Activated T-helper 1 cell treated with anti-CD3 and anti-CD28 coated beads, Interleukin-2, amount 50 U/mL, for 16 hours (primary cell): ENCODE results near the gene GRM4.

Source experiments
- DNase-seq, 2 donors: peaks; one replicate each; pipeline ENCODE4 v3.0.0-alpha.2; 2020; ENCODE audit warnings: low read depth in 1 of 2, low spot score in 1 of 2

The GRM4 gene

DNA sequence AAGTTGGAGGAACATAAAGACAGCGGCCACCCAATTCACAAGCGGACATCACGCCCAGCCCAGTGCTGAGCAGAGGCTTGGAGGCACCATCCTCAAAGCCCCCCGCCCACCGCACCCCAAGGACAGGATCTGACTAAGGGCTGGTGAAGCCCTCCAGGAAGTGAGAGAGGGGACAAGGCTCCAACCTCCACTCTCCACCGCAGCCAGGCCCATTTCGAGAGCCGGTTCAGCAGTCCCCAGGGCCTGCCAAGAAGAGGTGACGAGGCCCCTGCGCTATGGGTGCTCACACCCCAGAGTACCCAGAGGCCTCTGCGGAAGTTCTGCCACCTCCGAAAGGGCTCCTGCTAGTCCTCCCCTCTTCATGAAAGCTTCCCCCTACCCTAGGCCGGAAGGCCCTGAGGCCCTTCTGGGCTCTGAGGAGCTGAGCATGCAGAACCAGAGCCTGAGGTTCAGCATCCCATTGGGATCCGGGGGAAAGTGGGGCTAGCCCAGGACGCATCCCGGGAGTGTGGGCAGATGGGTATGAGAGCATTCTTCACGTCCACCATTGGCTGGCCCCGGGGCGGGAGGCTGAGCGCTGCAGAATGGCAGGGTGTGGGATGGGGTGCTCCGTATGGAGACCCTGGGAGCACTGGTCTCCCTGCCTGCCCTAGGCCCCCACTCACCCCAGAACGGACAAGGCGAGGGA, 2.5 kb downstream of the GRM4 start:
- DNase-seq, result no peak

DNA sequence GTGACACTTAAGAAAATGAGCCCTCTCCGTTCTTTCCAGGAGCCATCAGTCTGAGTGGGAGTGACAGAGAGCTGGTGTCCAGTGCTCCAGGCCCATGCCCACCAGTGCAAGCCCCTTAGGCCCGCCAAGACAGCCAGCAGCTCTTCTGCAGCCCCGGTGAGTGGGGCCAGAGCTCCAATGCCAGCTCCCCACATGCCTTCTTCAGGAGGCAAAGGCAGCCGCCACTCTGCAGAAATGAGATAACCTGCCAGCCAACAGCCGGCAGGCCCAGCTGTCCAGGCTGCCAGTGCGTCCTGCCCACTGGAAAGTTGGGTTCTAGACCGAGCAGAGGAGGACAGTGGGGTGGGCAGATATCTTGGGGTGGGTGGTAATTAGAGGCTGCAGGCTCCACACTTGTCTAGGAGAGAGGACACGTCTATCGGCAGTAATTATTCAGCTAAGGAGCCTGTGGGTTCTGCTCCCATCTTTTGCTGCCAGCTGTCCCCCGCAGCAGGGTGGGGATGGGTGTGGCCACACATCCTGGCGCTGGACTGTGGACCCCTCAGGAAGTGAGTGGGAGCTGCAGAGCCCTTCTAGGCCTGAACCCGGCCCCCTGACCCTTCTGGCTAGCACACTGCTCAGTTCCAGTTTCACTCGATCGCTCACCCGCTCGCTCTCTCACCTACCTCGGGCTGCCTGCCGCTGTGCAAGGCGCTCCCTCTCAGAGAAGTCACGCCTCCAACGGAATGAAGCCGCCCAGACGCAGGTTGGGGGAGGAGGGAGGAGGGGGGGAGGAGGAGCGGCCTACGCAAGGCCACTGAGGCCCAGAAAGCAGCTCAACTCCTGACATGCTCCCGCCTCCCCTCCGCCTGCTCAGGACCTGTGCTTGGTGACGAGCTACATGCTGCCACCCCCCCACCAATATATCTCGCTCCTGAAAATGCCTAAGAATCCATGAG, 3.6 kb downstream of the GRM4 start:
- no peak for DNase-seq

DNA sequence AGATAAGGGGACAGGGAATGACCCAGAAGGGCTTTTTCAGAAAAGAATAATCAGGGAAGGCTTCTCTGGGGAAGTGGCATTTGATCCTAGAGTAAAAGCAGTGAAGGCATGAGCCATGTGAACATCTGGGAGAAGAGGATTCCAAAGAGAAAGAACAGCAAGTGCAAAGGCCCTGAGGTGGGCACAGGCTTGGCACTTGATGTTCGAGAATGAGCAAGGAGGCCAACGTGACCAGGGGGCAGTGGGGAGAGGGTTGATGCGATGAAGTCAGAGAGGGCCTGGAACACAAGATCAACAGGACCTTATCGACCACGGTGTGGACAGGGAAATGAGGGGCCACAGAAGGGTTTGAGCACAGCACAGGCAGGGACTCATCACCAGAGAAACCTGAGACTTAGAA, 5.8 kb downstream of the GRM4 start:
- no peak for DNase-seq

DNA sequence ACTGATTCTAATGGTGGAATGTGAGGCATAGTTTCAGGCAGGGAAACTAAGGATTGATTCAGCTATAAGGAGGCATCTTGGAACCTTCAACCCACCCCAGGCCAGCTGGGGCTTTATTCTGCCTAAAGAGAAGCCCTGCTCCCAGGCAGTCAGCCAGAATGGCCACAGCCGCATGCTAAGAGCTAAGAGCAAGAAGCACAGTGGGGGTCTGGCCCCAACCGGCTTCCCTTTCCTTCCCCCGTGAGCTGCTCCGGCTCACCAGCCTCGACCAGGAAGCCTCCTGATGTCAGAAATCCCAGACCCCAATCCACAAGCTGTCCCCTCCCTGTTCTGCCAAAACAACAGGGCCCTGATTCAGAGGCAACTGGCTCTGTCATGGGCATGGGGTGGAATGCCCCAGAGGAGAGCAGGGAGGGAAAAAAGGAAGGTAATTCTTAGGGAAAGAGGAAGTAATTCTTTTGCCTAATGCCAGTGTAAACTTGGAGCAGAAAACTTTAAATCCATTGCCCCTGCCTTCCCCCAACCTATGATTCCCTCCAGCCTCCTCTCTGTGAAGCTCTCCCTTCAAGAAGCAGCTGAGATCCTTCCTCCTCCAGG, 6.9 kb downstream of the GRM4 start:
- DNase-seq, result no peak

DNA sequence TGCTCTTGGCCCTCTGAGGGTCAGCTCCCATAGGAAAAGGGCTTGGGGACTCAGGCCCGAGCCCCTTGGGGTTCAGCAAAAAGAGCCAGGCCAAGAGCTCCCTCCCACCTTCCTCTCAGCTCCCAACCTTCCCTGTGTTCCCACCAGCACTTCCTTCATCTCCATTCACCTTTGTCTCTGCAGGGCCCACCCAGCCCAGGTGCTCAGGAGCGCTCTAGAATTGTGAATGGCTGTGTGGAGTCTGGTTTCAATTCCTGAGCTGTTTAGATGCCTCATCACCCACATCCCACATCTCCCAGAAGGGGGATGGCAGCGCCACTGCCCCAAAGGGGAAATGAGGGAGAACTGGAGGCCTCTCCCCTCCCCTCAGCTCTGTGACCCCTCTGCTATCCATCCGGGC, 7.7 kb downstream of the GRM4 start:
- no peak for DNase-seq

DNA sequence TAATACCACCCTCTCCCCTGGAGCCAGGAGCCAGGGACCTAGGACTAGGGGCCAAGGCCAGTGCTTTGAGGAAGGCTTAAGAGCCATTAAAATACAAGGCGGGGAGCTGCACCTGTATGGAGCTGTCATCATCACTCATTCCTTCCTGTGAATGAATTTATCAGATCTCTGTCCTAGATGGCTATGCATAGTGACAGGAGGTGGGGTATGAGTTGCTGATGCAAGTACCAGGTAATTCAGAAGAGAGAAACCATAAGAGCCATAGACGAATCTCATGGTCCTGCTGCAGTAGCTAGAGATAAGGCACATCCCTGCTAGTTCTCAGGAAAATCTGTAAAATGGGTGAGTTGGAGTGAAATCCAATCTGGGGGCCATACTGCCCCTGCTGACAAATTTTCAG, 10.3 kb downstream of the GRM4 start:
- no peak for DNase-seq

DNA sequence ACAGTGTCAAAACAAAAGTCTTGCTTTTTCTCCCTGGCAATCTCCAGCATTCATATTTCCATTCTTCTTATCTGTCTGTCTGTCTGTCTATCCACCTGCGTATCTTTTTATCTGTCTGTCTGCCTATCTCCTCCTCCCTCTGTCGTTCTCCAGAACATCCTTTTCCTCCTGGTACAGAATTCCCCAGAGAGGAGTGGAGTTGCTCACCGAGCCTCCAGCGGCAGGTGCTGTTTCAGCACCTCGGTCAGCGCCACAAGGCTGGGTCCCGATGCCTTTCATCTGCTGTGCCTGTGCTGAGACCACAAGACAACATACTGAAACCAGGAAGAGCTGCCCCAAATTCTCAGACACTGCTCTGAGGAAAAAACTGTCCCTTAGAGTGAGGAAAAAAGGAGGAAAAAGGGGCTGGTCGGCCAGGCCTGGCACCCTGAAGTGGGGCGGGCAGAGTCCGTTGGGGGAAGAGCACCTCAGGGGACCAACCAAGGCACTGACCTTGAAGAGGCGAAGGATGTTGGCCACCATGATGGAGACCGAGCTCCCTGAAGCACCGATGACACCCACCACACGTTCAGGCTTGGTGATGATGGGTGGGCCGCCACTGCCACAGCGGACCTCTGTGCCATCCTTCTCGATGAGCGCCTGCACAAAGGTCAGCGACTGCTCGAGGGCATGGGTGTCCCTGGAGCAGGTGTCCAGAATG, 13.3 kb downstream of the GRM4 start:
- DNase-seq, result no peak

DNA sequence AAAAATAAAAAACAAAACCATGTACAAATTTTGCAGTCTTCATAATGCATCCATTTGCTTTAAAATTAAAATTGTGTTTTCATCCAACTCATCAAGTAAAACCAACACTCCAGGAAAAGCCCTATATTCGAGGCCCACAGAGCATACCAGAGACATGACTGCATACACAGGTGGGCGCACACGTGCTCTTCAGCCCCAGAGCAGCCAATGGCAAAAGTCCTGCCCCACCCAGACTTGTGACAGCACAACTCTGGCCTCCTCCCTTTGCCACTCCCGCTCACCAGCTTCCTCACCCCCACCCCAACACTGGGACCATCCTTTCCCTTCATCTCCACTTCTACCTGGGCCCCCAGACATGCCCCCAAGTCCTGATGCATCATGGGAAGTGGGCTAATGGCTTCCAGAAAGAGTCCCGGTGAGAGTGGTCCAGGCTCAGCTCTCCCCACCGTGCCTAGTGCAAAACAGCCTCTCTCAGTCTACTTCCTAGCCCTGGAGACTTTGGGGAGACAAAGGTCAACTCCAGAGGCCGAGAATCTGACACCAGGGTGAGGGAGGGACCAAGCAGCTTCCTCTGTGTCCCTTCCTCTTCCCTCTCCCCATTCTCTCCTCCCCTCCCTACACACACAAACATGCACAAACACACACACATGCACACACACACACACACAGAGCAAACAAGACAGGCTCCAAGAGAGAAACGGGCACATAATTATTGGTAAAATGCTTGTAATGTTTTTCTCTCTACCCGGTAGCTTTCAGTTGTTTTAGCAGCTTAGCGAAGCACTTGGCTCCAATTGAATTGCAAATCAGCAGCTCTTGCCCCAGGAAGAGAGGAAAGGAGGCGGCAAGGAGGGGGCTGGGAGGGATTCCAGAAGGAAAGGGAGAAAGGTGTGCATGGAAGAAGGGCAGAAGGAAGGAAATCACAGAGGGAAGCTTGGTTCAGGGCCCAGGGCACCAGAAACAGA, 14.3 kb downstream of the GRM4 start:
- DNase-seq, result no peak

DNA sequence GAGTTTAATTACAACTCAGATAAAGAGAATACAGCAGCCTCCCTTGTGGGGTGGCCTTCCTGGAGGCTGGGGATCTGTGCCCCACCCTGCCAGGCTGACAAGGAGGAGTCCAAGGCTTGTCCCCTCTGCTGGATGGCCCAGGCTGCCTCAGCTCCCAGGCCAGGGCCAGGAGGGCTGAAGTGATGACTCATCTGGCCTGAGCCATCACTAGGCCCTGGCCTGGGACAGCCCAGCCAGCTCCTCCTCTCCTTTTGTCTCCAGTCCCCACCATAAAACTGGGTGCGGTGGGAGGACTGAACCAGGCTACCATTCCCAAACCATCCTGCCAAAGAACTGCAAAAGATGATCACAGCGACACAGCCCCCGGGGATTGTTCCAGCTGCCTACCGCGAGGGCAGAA, 15.0 kb downstream of the GRM4 start:
- DNase-seq, result no peak

DNA sequence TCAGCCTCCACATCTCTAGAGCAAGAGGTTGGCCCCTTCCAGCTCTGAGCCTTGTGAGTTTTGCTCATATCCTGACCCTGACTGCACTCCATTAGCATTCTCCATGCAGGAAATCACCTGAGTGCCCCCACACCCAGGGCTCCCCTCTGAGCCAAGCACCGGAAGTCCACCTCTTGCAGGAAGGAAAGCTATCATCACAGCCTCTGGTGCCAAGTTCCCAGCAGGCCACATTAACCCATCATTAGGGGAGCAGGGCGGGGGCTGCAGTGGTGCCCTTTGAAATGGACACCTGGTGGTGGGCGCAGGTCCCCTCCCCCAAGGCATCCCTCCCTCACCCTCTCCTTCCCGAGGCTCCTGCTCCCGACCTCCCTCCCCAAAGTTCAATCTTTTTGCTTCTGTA, 16.1 kb downstream of the GRM4 start:
- no peak for DNase-seq

DNA sequence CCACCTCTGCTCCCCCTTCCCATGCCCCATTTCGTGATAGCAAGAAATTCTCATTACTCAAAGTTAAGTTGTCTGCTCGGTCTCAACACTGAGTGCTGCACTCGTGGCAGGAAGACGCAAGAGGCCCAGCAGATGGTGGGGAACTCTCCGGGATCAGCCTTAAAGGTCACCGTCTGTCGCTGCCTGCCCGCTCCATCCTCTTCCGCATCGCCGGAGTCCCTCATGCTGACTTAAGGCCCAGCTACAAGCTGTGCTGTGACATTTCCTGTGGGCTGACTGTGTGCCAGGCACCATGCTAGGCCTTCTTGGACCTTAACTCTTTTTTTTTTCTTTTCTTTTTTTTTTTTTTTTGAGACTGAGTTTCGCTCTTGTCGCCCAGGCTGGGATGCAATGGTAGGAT, 17.8 kb downstream of the GRM4 start:
- DNase-seq, result no peak

DNA sequence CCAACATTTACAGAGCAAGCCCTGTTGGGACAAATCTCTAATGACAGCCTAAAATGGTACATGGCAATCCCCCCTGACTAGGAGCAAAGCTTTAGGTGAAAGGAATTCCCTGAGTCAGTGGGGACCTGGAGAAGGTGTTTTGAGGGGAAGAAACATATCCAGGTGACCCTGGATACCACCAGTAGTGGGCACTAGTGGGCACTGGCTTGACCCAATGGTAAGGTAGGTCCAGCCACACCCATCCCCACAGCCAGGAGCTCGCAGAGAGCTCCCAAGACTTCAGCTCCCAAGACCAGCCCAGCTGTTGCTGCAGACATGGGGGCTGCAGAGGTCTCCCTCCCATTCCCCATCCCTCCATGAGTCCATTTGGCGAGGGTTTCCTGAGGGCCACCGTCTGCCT, 19.5 kb downstream of the GRM4 start:
- no peak for DNase-seq

DNA sequence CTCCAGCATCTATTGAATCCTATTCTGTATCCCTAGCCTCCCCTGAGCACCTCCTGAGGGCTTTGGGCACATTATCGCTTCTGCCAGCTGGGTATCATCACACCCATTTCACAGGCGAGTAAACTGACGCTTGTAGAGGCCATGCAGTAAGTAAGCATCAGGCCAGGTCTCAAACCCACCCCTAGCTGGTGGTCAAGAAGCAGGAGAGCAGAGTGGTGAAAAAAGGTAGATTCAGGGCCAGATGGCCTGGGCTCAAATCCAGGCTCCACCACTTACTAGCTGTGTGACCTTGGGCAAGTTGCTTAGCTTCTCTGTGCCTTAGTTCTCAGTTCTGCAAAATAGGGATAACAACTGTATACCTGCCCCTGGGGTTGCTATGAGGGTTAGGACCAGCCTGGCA, 19.9 kb downstream of the GRM4 start:
- DNase-seq, result no peak

DNA sequence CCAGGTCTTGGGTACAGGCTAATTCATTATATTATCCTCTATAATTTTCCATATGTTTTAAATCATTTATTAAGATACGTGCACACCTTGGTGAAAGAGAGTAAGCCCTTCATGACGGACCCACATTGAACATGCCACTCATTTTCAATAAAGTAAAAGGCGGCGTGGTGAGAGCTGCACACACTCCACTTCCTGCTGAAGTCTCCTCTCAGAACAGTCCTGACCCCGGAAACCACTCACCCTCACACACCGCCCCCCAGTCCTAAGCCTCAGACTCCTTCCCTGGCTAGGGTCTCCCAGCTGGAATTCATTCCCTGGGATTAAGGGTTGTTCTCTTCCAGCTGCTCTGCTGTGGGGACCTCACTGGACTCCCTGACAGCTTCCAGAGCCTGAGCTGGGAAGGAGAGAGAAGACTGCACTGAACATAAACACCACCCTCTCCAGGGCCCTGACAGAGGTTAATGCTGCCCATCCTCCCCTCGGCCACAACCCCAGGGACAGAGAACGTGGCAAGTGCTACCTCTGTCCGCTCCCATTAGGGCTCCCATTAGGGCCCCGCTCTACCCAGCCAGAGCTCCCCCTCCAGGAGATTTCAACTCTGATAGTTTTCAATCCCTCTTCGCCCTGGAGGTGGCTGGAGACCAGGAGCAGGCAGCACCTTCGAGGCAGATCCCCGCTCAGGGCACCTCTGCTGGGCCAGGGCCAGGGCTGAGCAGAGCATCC, 24.8 kb downstream of the GRM4 start:
- DNase-seq, result no peak

DNA sequence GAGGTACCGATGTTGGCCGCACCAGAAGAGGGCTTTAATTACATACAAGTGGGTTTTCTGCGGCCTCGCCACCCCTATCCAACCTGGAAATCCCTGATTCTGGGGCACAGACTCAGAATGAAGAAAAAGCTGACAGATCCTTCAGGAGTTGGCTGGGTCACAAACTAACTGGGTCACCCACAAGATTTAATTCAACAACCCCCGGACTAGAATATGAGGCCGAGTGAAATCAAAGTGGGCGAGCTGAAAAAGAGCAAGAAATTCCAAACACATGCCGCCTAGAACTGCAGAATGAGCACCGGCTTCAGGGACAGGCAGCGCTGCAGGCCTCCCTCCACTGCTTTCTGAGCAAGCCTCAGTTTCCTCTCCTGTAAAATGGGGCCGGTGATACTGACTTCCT, 30.0 kb downstream of the GRM4 start:
- no peak for DNase-seq

DNA sequence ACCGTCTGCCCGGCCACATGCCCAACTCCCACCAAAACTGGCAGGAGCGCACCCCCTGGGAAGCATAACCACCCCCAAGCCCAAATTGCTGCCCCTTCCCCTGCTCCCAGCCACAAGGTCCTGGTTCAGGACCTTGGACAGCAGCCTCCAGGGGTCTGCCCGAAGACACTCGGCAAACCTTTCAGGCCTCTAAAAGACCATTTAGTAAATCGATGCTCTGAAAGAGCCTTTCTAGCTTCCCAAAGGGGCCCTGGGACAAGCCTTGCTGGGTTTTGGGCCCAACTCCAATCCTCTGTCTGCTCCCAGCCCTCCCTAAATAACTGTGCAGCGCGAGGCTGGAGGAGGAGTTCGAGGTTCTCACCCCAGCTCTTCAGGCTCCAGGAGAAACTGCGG, 30.5 kb downstream of the GRM4 start:
- no peak for DNase-seq

DNA sequence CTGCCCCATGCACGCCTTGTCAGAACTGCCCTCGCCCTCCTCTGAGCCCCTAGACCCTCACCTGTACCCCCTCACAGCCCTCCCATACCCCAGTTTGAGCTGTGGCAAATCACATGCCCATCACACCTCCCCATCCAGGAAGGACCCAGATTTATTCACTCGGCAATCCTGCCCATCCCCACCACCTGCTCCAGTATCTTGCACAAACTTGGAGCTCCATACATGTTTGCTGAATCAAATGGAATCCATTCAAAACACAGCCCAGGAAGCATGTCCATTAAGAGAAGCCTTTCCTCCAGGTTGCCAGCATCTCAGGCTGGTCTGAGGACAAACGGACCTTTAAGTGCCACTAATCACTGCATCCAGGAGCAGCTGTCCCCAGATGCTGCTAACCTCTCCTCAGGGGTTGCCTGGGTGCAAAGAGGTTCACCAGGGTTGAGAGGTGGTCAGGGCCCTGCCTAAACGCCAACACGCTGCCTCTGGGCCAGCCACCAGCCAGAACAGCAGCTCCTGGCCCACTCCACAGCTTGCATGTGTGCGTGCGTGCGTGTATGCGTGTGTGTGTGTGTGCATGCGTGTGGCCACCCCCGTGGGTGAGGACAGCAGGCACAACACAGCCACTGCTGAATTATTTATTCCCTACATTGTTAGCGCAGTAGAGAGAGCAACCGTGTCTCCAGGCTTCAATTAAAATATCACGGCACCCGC, 31.0 kb downstream of the GRM4 start:
- no peak for DNase-seq

DNA sequence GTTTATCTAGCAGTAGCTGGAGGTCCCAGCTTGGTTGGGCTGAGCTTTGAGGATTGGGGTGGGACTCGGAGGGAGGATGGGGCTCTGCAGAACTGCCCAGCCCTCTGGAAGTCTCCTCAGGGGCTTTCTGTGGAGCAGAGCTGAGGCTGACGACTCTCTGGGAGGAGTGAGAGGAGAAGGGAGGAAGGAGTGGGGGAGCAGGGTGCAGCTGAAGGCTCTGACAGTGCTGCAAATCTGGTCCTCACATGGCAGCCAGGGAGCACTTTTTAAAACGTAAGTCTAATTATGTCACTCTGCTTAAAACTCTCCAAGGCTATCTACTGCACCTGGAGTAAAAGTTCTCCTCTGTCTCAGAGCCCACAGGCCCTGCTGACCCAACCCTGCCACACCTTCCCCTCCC, 32.4 kb downstream of the GRM4 start:
- no peak for DNase-seq

DNA sequence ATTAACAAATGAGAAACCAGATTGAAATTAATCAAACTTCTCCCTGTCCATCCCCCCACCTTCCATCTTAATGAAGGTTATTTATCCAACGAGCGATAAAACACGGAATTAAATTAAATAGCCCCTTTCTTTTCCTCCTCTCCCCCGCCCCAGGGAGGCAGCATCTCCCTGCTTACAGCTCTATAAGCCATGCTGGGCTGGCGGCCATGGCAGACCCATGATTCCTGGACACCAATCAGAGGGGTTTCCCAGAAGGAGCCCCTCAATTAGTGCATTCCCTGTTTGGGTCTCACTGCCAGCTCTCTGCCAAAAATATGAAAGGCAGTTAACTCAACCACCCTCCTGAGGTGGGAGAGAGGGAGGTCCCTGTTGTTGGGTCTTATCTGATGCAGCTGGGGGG, 33.8 kb downstream of the GRM4 start:
- DNase-seq, result no peak
